Measurements from ENCODE around the gene SLC35F1.

Gene SLC35F1

GRCh38 chr6:118207947-118208346, 300.9 kb downstream of the SLC35F1 start:
- TF ChIP-seq CTCF (IDR thresholded peaks at IDR 0.05; ENCODE audit: control extremely low read depth, extremely low read depth, low read depth, missing control alignments) = no peak
- POLR2A ChIA-PET = no interaction called here
- no peak for DNase-seq (ENCODE audit: extremely low spot score)
- CTCF ChIA-PET = interaction anchor here (1.2 kb wide), 1 partner anchor 10 kb away, joined by 3 read pairs; no protein-coding TSS in a partner anchor

- no peak for DNase-seq (ENCODE audit: extremely low spot score)
- POLR2A ChIA-PET = no interaction called here
- CTCF ChIA-PET = interaction anchor here (1.5 to 1.6 kb wide), 2 partner anchors 9 to 26 kb away, joined by 3 to 4 read pairs; no protein-coding TSS in a partner anchor
- no peak for TF ChIP-seq CTCF (IDR thresholded peaks at IDR 0.05; ENCODE audit: control extremely low read depth, extremely low read depth, low read depth, missing control alignments)
These were observed 305.5 kb downstream of the SLC35F1 start for GRCh38 chr6:118212451-118213173.

- TF ChIP-seq CTCF (IDR thresholded peaks at IDR 0.05; ENCODE audit: control extremely low read depth, extremely low read depth, low read depth, missing control alignments) = no peak
- POLR2A ChIA-PET = no interaction called here
- CTCF ChIA-PET = interaction anchor here (0.8 to 1.1 kb wide), 2 partner anchors 21 to 24 kb away, joined by 3 read pairs; no protein-coding TSS in a partner anchor
- no peak for DNase-seq (ENCODE audit: extremely low spot score)
These were observed 308.2 kb downstream of the SLC35F1 start for GRCh38 chr6:118215269-118215668.

GRCh38 chr6:118216751-118217150, 309.7 kb downstream of the SLC35F1 start:
- CTCF ChIA-PET = no interaction called here
- DNase-seq (ENCODE audit: extremely low spot score) = no peak
- POLR2A ChIA-PET = no interaction called here
- no peak for TF ChIP-seq CTCF (IDR thresholded peaks at IDR 0.05; ENCODE audit: control extremely low read depth, extremely low read depth, low read depth, missing control alignments)

GRCh38 chr6:118218156-118218555, 311.1 kb downstream of the SLC35F1 start:
- no peak for DNase-seq (ENCODE audit: extremely low spot score)
- POLR2A ChIA-PET = no interaction called here
- CTCF ChIA-PET = no interaction called here
- no peak for TF ChIP-seq CTCF (IDR thresholded peaks at IDR 0.05; ENCODE audit: control extremely low read depth, extremely low read depth, low read depth, missing control alignments)

GRCh38 chr6:118220429-118221128, 313.5 kb downstream of the SLC35F1 start:
- ChIA-PET POLR2A (no interaction called here), CTCF (interaction anchor here (0.7 to 1.6 kb wide), 3 partner anchors 22 to 23 kb away, joined by 3 read pairs; no protein-coding TSS in a partner anchor)
- DNase-seq (ENCODE audit: extremely low spot score) = no peak
- no peak for TF ChIP-seq CTCF (IDR thresholded peaks at IDR 0.05; ENCODE audit: control extremely low read depth, extremely low read depth, low read depth, missing control alignments)

Measured in GM10248 (cell line).